ENCODE measurements around the gene OR52K2. TPM values are rescaled to one million over a fixed set of nuclear protein-coding genes. Genes with fewer than 3 reads are reported as not detected.

Gene OR52K2
- total and polyA plus RNA-seq, 2 of the 13 experiments (the other 11 are each of a cell fraction or from before 2014, with no cell fraction given): not detected

- TF ChIP-seq ARNT2 (CRISPR knock-in tag; IDR thresholded peaks at IDR 0.05; ENCODE audit: low read depth): no peak
- no peak for TF ChIP-seq ZNF792 (CRISPR knock-in tag; IDR thresholded peaks at IDR 0.05)
- no peak for TF ChIP-seq TIGD3 (CRISPR knock-in tag; IDR thresholded peaks at IDR 0.05; ENCODE audit: borderline replicate concordance)
- TF ChIP-seq TRIM24 (CRISPR knock-in tag; IDR thresholded peaks at IDR 0.05): no peak
- no peak for TF ChIP-seq ZNF879 (CRISPR knock-in tag; IDR thresholded peaks at IDR 0.05)
Measured at GRCh38 chr11:4460151-4460550, 11.1 kb downstream of the OR52K2 start (continued).

- 0 out of 2 replicates have a peak, but pooled peaks cover 1% of the 10 kb centered on the region for H4K20me1 ChIP-seq (ENCODE audit: insufficient read depth, low read length)
- ChIA-PET POLR2A (no interaction called here), CTCF (ENCODE audit: low intra/inter-chr PET ratio, low total read pairs) (no interaction called here)
- no TSS peak for BruUV-seq (replicated peaks)
- H3K36me3 ChIP-seq (replicated peaks in 1 of 2; ENCODE audit: control insufficient read depth in 1 of 2, insufficient read depth in 2 of 2, low read length in 2 of 2): no peaks in the 10 kb centered on the region
- no peak overlapping the region for H2AFZ ChIP-seq (ENCODE audit: low read length)
- intact Hi-C loops (cut with micrococcal nuclease; ENCODE audit: unreplicated experiment) (no loop called here), in situ Hi-C loops (cut with HindIII; ENCODE audit: extremely low pct_ligation_motif_present, low pct_unique_long_range_greater_than_20kb) (no loop called here)
- H3K27ac ChIP-seq (ENCODE audit: extremely low read length, insufficient read depth, low read length): no peak overlapping the region
- H3K9ac ChIP-seq (ENCODE audit: insufficient read depth, low read depth, low read length): no peak overlapping the region
- H3K4me1 ChIP-seq (ENCODE audit: insufficient read depth, low read length): no peaks in the 10 kb centered on the region
- H3K4me3 ChIP-seq (replicated peaks in 1 of 3; ENCODE audit: insufficient read depth in 1 of 3, low read depth in 2 of 3, low read length in 3 of 3): no peak overlapping the region
- FAIRE-seq (no peak), ATAC-seq (no peak), DNase-seq (ENCODE audit: low spot score) (no peak)
- TF ChIP-seq TP53 (CRISPR knock-in tag; conservative IDR thresholded peaks at IDR 0.05) (peak; percentile 95), ZNF562 (CRISPR knock-in tag; IDR thresholded peaks at IDR 0.05; ENCODE audit: borderline replicate concordance) (0 out of 2 replicates have a peak, but pooled peaks have one; percentile 56), ZNF580 (CRISPR knock-in tag; IDR thresholded peaks at IDR 0.05; ENCODE audit: borderline replicate concordance, low read depth) (no peak)
- no peak overlapping the region for H3K4me2 ChIP-seq (ENCODE audit: low read depth, low read length)
- WGBS (ENCODE audit: low lambda C conversion rate): 26% methylated on average over 5 of the region's 5 CpGs
- no peaks in the 10 kb centered on the region; a peak in 2 of 5 replicates for H3K27me3 ChIP-seq (ENCODE audit: control insufficient read depth in 1 of 2, insufficient read depth in 2 of 2, low read length in 2 of 2)
- peaks cover 18% of the 10 kb centered on the region; the same call in 1 of the 2 replicates for H3K9me3 ChIP-seq (ENCODE audit: low read length)
- no peaks in the 10 kb centered on the region for H3K79me2 ChIP-seq (ENCODE audit: insufficient read depth, low read length)
Measured at GRCh38 chr11:4464216-4465159, 15.4 kb downstream of the OR52K2 start.

Data from HepG2 (cell line).